Measurements from ENCODE around the gene ZNF398.

ZNF398 gene

GRCh38 chr7:149196705-149197171 lies 49.5 kb downstream of the ZNF398 start:
- Mint-ChIP-seq H3K9me3 (no peaks in the 10 kb centered on the region), H3K27ac (peak overlapping the region; percentile 91), H3K4me1 (peaks cover 24 to 48% of the 10 kb centered on the region in 2 donors), H3K4me3 (peak overlapping the region; percentile 88 to 89), H3K27me3 (no peaks in the 10 kb centered on the region), H3K36me3 (peaks cover 25 to 33% of the 10 kb centered on the region in 2 donors)
- ATAC-seq (replicated peaks): peak; percentile 4 to 8
- no peak for DNase-seq

DNA sequence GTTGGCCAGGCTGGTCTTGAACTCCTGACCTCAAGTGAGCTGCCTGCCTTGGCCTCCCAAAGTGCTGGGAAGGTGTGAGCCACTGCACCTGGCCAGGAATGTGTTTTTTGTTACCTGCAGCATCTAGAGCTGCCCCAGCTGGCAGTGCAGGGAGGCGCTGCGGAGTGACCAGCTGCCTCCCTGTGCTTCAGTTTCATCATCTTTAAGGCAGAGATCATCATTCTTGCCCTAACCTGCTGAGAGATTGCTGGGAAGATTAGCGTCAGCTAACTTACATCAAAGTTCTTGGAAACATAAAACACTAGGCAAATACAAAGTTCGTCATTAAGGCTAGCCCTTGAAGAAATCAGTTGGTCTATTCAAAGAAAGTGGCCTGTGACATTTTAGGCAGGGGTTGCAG lies 50.4 kb downstream of the ZNF398 start:
- H3K36me3 Mint-ChIP-seq: peaks cover 27 to 38% of the 10 kb centered on the region in 2 donors
- H3K27me3 Mint-ChIP-seq: no peaks in the 10 kb centered on the region
- H3K4me1 Mint-ChIP-seq: peaks cover 25 to 45% of the 10 kb centered on the region in 2 donors
- DNase-seq (no peak), ATAC-seq (replicated peaks) (no peak)
- no peak overlapping the region for H3K4me3 Mint-ChIP-seq
- H3K27ac Mint-ChIP-seq: no peak overlapping the region
- H3K9me3 Mint-ChIP-seq: no peaks in the 10 kb centered on the region

DNA sequence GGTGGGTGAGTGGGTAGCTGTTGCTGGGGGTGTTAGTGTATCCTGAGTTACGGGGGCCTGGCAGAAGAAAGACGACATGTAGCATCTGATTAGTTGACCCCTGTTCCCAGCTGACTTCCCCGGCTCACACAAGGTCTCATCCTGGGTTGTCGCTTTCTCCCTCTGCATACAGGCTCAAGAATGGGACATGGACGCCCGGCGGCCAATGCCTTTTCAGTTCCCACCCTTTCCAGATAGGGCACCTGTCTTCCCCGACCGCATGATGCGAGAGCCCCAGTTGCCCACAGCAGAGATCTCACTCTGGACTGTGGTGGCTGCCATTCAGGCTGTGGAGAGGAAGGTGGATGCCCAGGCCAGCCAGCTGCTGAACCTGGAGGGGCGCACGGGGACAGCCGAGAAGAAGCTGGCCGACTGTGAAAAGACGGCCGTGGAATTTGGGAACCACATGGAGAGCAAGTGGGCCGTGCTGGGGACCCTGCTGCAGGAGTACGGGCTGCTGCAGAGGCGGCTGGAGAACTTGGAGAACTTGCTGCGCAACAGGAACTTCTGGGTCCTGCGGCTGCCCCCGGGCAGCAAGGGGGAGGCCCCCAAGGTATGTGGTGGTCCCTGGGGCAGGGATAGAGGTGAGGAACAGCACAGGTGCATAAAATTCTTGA lies 51.0 kb downstream of the ZNF398 start:
- Mint-ChIP-seq H3K27ac (no peak overlapping the region), H3K27me3 (no peaks in the 10 kb centered on the region), H3K9me3 (no peaks in the 10 kb centered on the region), H3K4me1 (peaks cover 25 to 45% of the 10 kb centered on the region in 2 donors), H3K36me3 (peaks cover 29 to 43% of the 10 kb centered on the region in 2 donors), H3K4me3 (no peak overlapping the region)
- no peak for DNase-seq
- no peak for ATAC-seq (replicated peaks)

DNA sequence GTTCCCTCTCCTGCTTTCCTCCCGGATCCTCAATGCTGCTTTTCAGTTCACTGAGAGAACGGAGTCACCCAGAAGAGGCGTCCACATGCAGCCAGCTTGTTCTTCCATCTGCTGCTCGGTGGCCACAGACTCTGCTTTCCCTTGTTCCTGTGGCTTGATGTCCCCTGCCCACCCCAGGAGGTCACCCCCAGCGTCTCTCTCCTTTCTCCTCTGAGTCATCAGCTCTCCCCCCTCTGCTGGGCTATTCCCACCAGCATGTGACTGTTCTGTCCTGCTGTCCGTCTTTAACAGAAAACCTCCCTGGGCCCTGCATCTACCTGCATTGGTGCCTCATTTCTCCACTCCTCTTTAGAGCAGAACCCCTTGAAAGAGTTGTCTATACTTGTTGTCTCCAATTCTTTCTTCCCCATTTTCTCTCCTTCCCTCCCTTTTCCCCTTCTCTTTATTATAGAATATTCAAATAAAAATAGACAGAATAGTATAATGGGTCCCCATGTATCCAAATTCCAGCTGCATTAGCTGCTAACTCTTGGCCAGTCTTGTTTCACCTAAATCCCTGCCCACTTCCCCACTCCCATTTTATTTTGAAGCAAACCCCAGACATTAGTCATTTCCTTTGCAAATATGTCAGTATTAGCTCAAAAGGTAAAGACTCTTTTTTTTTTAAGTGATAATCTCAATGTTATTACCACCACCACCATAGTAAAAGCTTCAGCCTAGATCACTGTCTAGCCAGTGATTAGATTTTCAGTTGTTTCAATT lies 52.2 kb downstream of the ZNF398 start:
- H3K27ac Mint-ChIP-seq: no peak overlapping the region
- H3K9me3 Mint-ChIP-seq: no peaks in the 10 kb centered on the region
- no peak overlapping the region for H3K4me3 Mint-ChIP-seq
- DNase-seq (no peak), ATAC-seq (replicated peaks) (no peak)
- H3K4me1 Mint-ChIP-seq: peaks cover 29 to 53% of the 10 kb centered on the region in 2 donors
- peaks cover 38 to 52% of the 10 kb centered on the region in 2 donors for H3K36me3 Mint-ChIP-seq
- no peaks in the 10 kb centered on the region for H3K27me3 Mint-ChIP-seq

DNA sequence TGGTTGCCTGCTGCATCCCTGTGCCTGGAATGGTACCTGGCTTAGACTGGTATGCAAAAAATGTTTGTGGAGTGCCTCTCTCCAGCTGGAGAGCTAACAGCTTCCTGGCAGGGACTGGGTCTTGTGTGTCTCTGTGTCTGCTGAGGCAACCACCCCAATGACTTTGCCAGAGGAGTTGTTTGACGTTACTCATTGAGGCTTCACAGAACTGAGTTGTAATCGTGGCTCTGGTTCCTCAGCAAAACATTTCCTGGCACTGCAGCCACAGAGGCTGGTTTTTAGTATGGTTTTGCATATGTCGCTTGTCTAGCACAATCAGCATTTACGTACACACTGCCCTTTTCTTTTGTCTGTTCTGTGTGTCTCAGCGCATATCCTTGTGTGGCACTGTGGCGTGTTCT lies 55.6 kb downstream of the ZNF398 start:
- Mint-ChIP-seq H3K4me1 (peaks cover 18 to 29% of the 10 kb centered on the region in 2 donors), H3K4me3 (no peak overlapping the region), H3K27ac (no peak overlapping the region), H3K36me3 (peaks cover 50 to 72% of the 10 kb centered on the region in 2 donors), H3K9me3 (no peaks in the 10 kb centered on the region), H3K27me3 (no peaks in the 10 kb centered on the region)
- DNase-seq (no peak), ATAC-seq (replicated peaks) (no peak)

GRCh38 chr7:149205690-149206381 lies 58.6 kb downstream of the ZNF398 start:
- Mint-ChIP-seq H3K36me3 (peaks cover 33 to 72% of the 10 kb centered on the region in 2 donors), H3K27me3 (no peaks in the 10 kb centered on the region), H3K9me3 (no peaks in the 10 kb centered on the region), H3K4me3 (no peak overlapping the region), H3K4me1 (peaks cover 8 to 13% of the 10 kb centered on the region in 2 donors), H3K27ac (no peak overlapping the region)
- no peak for DNase-seq
- no peak for ATAC-seq (replicated peaks)

GRCh38 chr7:149207324-149208035 lies 60.2 kb downstream of the ZNF398 start:
- peaks cover 32 to 72% of the 10 kb centered on the region in 2 donors for H3K36me3 Mint-ChIP-seq
- H3K4me1 Mint-ChIP-seq: peaks cover 5 to 8% of the 10 kb centered on the region in 2 donors
- H3K27me3 Mint-ChIP-seq: no peaks in the 10 kb centered on the region
- DNase-seq: no peak
- no peak for ATAC-seq (replicated peaks)
- H3K27ac Mint-ChIP-seq: no peak overlapping the region
- H3K9me3 Mint-ChIP-seq: no peaks in the 10 kb centered on the region
- no peak overlapping the region for H3K4me3 Mint-ChIP-seq

DNA sequence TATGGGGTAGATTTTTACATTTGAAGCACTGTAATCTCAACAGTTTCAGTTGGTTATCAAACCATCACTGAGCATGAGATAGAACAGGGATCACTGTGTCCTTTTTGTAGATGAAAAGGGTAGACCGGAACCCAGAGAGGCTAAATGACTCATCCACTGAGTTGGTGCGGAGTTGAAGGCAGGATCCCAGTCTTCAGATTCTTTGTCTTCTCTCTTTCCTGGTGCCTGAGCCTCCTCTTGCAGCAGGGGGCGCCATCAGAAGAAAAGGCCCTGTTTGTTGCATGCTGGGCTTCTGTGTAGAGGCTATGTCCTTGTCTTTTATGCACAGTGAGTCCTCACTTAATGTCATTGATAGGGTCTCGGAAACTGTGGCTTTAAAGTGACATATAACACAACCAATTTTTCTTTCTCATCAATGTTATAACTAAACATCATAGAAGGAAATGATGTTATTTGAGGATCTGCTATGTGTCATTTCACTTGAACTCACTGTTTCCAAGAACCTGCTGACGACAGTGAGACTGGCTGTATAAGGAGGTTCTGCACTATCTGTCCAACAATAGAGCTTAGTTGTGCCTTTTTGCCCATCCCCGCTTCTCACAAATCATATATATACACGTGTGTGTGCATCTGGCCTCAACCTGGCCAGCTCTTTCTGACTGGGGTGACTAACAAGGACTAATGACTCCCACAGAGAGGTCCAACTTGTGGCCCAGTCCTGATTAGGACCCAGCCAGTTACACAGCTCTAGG lies 62.4 kb downstream of the ZNF398 start:
- H3K9me3 Mint-ChIP-seq: no peaks in the 10 kb centered on the region
- ATAC-seq (replicated peaks): peak; percentile 70 to 81
- no peaks in the 10 kb centered on the region for H3K4me1 Mint-ChIP-seq
- H3K4me3 Mint-ChIP-seq: no peak overlapping the region
- DNase-seq: peak; percentile 26
- H3K27ac Mint-ChIP-seq: no peak overlapping the region
- no peaks in the 10 kb centered on the region for H3K27me3 Mint-ChIP-seq
- H3K36me3 Mint-ChIP-seq: peaks cover 24 to 71% of the 10 kb centered on the region in 2 donors

DNA sequence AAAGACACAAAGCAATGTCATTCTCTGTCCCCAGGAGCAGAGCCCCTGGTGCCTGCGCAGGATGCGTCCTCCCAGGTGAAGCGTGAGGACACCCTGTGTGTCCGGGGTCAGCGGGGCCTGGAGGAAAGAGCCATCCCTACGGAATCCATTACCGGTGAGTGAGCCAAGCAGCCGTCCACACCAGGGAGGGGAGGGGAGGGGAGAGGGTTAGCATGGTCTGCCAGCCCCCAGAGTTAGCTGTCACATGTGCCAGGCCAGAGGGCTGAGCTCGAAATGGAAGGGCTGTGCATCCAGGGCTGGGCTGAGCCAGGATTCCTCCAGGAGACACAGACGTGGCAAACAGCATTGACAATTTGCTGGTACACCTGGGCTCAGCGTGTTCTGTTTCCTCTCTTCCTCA lies 63.3 kb downstream of the ZNF398 start:
- DNase-seq (no peak), ATAC-seq (replicated peaks) (no peak)
- Mint-ChIP-seq H3K36me3 (peaks cover 24 to 69% of the 10 kb centered on the region in 2 donors), H3K9me3 (no peaks in the 10 kb centered on the region), H3K27ac (no peak overlapping the region), H3K4me1 (no peaks in the 10 kb centered on the region), H3K4me3 (no peak overlapping the region), H3K27me3 (no peaks in the 10 kb centered on the region)

GRCh38 chr7:149214020-149214720 lies 66.9 kb downstream of the ZNF398 start:
- Mint-ChIP-seq H3K36me3 (peaks cover 29 to 77% of the 10 kb centered on the region in 2 donors), H3K4me3 (no peak overlapping the region), H3K27me3 (no peaks in the 10 kb centered on the region), H3K4me1 (no peaks in the 10 kb centered on the region), H3K27ac (no peak overlapping the region), H3K9me3 (no peaks in the 10 kb centered on the region)
- DNase-seq (no peak), ATAC-seq (replicated peaks) (no peak)

DNA sequence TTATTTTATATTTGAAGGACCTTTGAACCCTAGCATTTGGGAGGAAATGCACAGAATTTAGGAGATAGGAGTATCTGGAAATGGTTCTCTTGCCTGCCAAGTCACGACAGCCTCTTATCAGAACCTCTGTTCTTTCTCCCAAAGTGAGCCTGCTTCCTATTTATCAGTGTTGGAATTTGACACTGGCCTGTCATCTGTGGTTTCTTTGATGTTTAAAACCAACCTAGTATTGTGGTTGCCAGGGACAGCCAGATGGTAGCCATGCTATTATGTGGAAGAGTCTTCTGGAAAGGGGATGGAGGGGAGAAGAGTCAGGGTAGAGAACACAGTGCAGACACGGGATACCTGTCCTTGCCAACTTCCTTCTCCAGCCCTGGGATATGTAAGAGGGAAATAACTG lies 69.1 kb downstream of the ZNF398 start:
- ATAC-seq (replicated peaks) (no peak), DNase-seq (no peak)
- H3K9me3 Mint-ChIP-seq: no peaks in the 10 kb centered on the region
- no peaks in the 10 kb centered on the region for H3K27me3 Mint-ChIP-seq
- H3K4me1 Mint-ChIP-seq: no peaks in the 10 kb centered on the region
- no peak overlapping the region for H3K4me3 Mint-ChIP-seq
- peaks cover 38 to 72% of the 10 kb centered on the region in 2 donors for H3K36me3 Mint-ChIP-seq
- H3K27ac Mint-ChIP-seq: no peak overlapping the region

DNA sequence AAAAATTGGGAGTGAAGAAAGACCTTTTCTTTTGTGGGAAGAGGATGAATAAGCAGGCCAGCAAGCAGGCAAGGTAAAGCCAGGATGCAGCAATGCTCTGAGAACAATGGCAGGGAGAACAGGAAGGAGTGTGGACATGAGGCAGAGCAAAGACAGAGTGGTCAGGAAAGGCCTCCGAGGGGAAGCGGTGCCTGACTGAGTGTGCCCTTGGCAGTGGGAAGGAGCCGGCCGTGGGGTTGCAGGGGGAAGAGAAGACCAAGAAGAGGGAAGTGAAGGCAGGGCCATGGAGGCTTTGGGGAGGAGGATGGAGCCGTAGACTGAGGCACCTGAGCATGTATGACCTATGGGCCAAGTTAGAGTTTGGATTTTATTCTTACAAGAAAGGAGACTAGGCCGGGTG lies 70.3 kb downstream of the ZNF398 start:
- H3K4me3 Mint-ChIP-seq: no peak overlapping the region
- H3K9me3 Mint-ChIP-seq: no peaks in the 10 kb centered on the region
- H3K4me1 Mint-ChIP-seq: no peaks in the 10 kb centered on the region
- DNase-seq: no peak
- H3K27ac Mint-ChIP-seq: no peak overlapping the region
- no peak for ATAC-seq (replicated peaks)
- peaks cover 38 to 73% of the 10 kb centered on the region in 2 donors for H3K36me3 Mint-ChIP-seq
- no peaks in the 10 kb centered on the region for H3K27me3 Mint-ChIP-seq
